HCT116 (cell line): ENCODE results near the gene RRM1. TPM values are rescaled to one million over a fixed set of nuclear protein-coding genes. Genes with fewer than 3 reads are reported as not detected.

Source experiments
- total RNA-seq: library from RNA; stranded (reverse); gene quantifications from one replicate; pipeline ENCODE4 v1.2.1, GENCODE V29; 2021; ENCODE audit not compliant: unreplicated experiment

RRM1 gene
- total RNA-seq, 1 experiment from 2014 or later = 134 TPM

Other genes starting within 250 kb of the RRM1 start
- gene STIM1, start 239.1 kb upstream of the RRM1 start, total RNA-seq = 22.3 TPM